HepG2 (cell line): Measurements from ENCODE around the gene VWA3A. TPM values are rescaled to one million over a fixed set of nuclear protein-coding genes. Genes with fewer than 3 reads are reported as not detected.
A peak's percentile ranks its signal among the peaks of the same experiment; 100 is the strongest.

ENCODE experiments used
- ATF3 ChIP-seq: sonication (generic); formaldehyde crosslinking; IDR thresholded peaks from 2 replicates; pipeline ENCODE4 v1.4.0; 2020; ENCODE audit warnings: missing genetic modification reagents
- BCLAF1 ChIP-seq: fragments of 450-650 bp; IDR thresholded peaks from 2 replicates; pipeline ENCODE4 v1.6.1; 2017; ENCODE audit warnings: mild to moderate bottlenecking
- DRAP1 ChIP-seq: IDR thresholded peaks from 2 replicates; pipeline ENCODE4 v1.6.1; 2016; ENCODE audit warnings: missing genetic modification reagents, missing compliant biosample characterization
- HNRNPLL ChIP-seq: fragments of 200-400 bp; formaldehyde crosslinking; IDR thresholded peaks from 2 replicates; pipeline ENCODE4 v1.6.1; 2017; ENCODE audit warnings: mild to moderate bottlenecking, low read depth, low read length; ENCODE audit not compliant: poor library complexity, severe bottlenecking
- JUND ChIP-seq: sonication (generic); formaldehyde crosslinking; IDR thresholded peaks from 2 replicates; pipeline ENCODE4 v1.8.0; 2022; ENCODE audit warnings: mild to moderate bottlenecking, missing genetic modification reagents
- MAZ ChIP-seq, 2 experiments: sonication (generic) in 1 of 2; formaldehyde crosslinking in 1 of 2; IDR thresholded peaks; 2 replicates each; pipeline versions ENCODE4 v1.5.0 to v1.6.1; 2012 to 2020; ENCODE audit warnings: low read depth in 2 of 2, mild to moderate bottlenecking in 2 of 2, borderline replicate concordance in 1 of 2, improper control_type of control experiment in 1 of 2, low read length in 1 of 2, missing genetic modification reagents in 1 of 2, moderate library complexity in 1 of 2
- MIER2 ChIP-seq: IDR thresholded peaks from 2 replicates; pipeline ENCODE4 v1.6.1; 2016; ENCODE audit warnings: missing biosample characterization, missing genetic modification reagents
- MIER3 ChIP-seq: IDR thresholded peaks from 2 replicates; pipeline ENCODE4 v1.6.1; 2016; ENCODE audit warnings: missing compliant biosample characterization, borderline replicate concordance
- NFE2 ChIP-seq: sonication (generic); formaldehyde crosslinking; IDR thresholded peaks from 2 replicates; pipeline ENCODE4 v1.4.0; 2020; ENCODE audit warnings: missing genetic modification reagents
- PBX2 ChIP-seq: IDR thresholded peaks from 2 replicates; pipeline ENCODE4 v1.6.1; 2016; ENCODE audit warnings: control low read depth
- SMYD3 ChIP-seq: sonication (generic); formaldehyde crosslinking; IDR thresholded peaks from 2 replicates; pipeline ENCODE4 v1.8.1; 2023; ENCODE audit warnings: mild to moderate bottlenecking, missing genetic modification reagents
- ZBTB3 ChIP-seq: sonication (generic); formaldehyde crosslinking; IDR thresholded peaks from 2 replicates; pipeline ENCODE4 v1.4.0; 2020; ENCODE audit warnings: low read depth, mild to moderate bottlenecking, moderate library complexity, missing genetic modification reagents, borderline replicate concordance
- ZBTB7B ChIP-seq: sonication (generic); formaldehyde crosslinking; IDR thresholded peaks from 2 replicates; pipeline ENCODE4 v1.4.0; 2020; ENCODE audit warnings: missing genetic modification reagents
- ZMAT5 ChIP-seq: sonication (generic); formaldehyde crosslinking; IDR thresholded peaks from 2 replicates; pipeline ENCODE4 v1.5.0; 2020; ENCODE audit warnings: mild to moderate bottlenecking, low read depth, missing genetic modification reagents, borderline replicate concordance
- ZMYM3 ChIP-seq: sonication (generic); formaldehyde crosslinking; IDR thresholded peaks from 2 replicates; pipeline ENCODE4 v1.5.1; 2020; ENCODE audit warnings: mild to moderate bottlenecking, missing genetic modification reagents
- ZNF101 ChIP-seq: sonication (generic); formaldehyde crosslinking; IDR thresholded peaks from 2 replicates; pipeline ENCODE4 v1.4.0; 2020; ENCODE audit warnings: mild to moderate bottlenecking, low read depth, missing genetic modification reagents, borderline replicate concordance
- ZNF124 ChIP-seq: sonication (generic); formaldehyde crosslinking; IDR thresholded peaks from 2 replicates; pipeline ENCODE4 v1.4.0; 2020; ENCODE audit warnings: missing genetic modification reagents
- ZNF18 ChIP-seq: sonication (generic); formaldehyde crosslinking; IDR thresholded peaks from 2 replicates; pipeline ENCODE4 v1.8.0; 2022; ENCODE audit warnings: mild to moderate bottlenecking, missing genetic modification reagents; ENCODE audit not compliant: insufficient replicate concordance
- ZNF263 ChIP-seq: sonication (generic); formaldehyde crosslinking; IDR thresholded peaks from 2 replicates; pipeline ENCODE4 v1.4.0; 2020; ENCODE audit warnings: missing genetic modification reagents
- ZNF75D ChIP-seq: sonication (generic); formaldehyde crosslinking; IDR thresholded peaks from 2 replicates; pipeline ENCODE4 v1.8.1; 2023; ENCODE audit warnings: missing genetic modification reagents, mild to moderate bottlenecking, borderline replicate concordance
- ZNF766 ChIP-seq: sonication (generic); formaldehyde crosslinking; IDR thresholded peaks from 2 replicates; pipeline ENCODE4 v1.5.0; 2020; ENCODE audit warnings: missing genetic modification reagents, borderline replicate concordance
- ZNF891 ChIP-seq: sonication (generic); formaldehyde crosslinking; IDR thresholded peaks from 2 replicates; pipeline ENCODE4 v1.5.0; 2020; ENCODE audit warnings: mild to moderate bottlenecking, missing genetic modification reagents
- polyA plus RNA-seq, 8 experiments: library from polyadenylated mRNA; depleted of rRNA in 3 of 8; stranded (reverse) in 7 of 8; unstranded in 1 of 8; fragments of >200 nt; fragmentation: Illumina TruSeq in 4 of 8; extraction: Trizol in 4 of 8; gene quantifications; 2 replicates each; pipeline versions ENCODE4 v1.2.1 to v1.2.3, GENCODE V29; 2011 to 2016; ENCODE audit warnings: low read depth in 4 of 8, missing spikeins in 1 of 8, mixed read lengths in 1 of 8; ENCODE audit not compliant: insufficient read depth in 1 of 8
- total RNA-seq, 5 experiments: library from RNA; depleted of rRNA; stranded (reverse); fragments of >200 nt; fragmentation: Illumina TruSeq; extraction: Trizol; gene quantifications; 2 replicates each; pipeline ENCODE4 v1.2.3, GENCODE V29; 2016; ENCODE audit warnings: low read depth in 1 of 5

The VWA3A gene
- total and polyA plus RNA-seq, 2 of the 13 experiments (the other 11 are each of a cell fraction or from before 2014, with no cell fraction given) = 0.03 to 0.07 TPM

- TF ChIP-seq ZNF101 = peak; percentile 36; the same call in 1 of the 2 replicates
- TF ChIP-seq DRAP1 (CRISPR knock-in tag) = peak; percentile 74
- peak; percentile 95; the same call in 1 of the 2 replicates for TF ChIP-seq ZNF124 (CRISPR knock-in tag)
- TF ChIP-seq ZMYM3 (CRISPR knock-in tag) = peak; percentile 98
- peak; percentile 91 for TF ChIP-seq ZBTB7B (CRISPR knock-in tag)
- peak; percentile 99; the same call in 1 of the 2 replicates for TF ChIP-seq ZNF766 (CRISPR knock-in tag)
- TF ChIP-seq HNRNPLL = peak; percentile 72
- TF ChIP-seq ATF3 (CRISPR knock-in tag) = 0 out of 2 replicates have a peak, but pooled peaks have one; percentile 42
- TF ChIP-seq ZNF18 (CRISPR knock-in tag) = peak; percentile 93
- TF ChIP-seq JUND = peak; percentile 67
- TF ChIP-seq ZMAT5 (CRISPR knock-in tag) = no peak
- TF ChIP-seq SMYD3 (CRISPR knock-in tag) = peak; percentile 96
- TF ChIP-seq ZNF75D (CRISPR knock-in tag) = no peak
- no peak for TF ChIP-seq PBX2 (CRISPR knock-in tag)
- no peak for TF ChIP-seq BCLAF1
- TF ChIP-seq MIER2 = peak; percentile 87
- TF ChIP-seq ZNF891 (CRISPR knock-in tag) = peak; percentile 96
- 0 out of 2 replicates have a peak, but pooled peaks have one; percentile 40 for TF ChIP-seq ZBTB3 (CRISPR knock-in tag)
- TF ChIP-seq MAZ (IDR thresholded peaks at IDR 0.05; ENCODE audit: borderline replicate concordance, low read depth, low read length) = peak; percentile 94
- peak; percentile 100 for TF ChIP-seq MAZ (CRISPR knock-in tag; IDR thresholded peaks at IDR 0.05; ENCODE audit: low read depth)
- no peak for TF ChIP-seq NFE2 (CRISPR knock-in tag)
- peak; percentile 94; the same call in 1 of the 2 replicates for TF ChIP-seq MIER3 (CRISPR knock-in tag)
- TF ChIP-seq ZNF263 (CRISPR knock-in tag) = peak; percentile 59
Observed at GRCh38 chr16:22206013-22206841, 113.9 kb downstream of the VWA3A start, which contains the start of gene EEF2K (continued).
